GM19099 (cell line): ENCODE data around the gene NRP2.

Source experiments
- POLR2A ChIP-seq: IDR thresholded peaks from 3 replicates; pipeline ENCODE4 v1.6.1; 2011; ENCODE audit warnings: low read depth; ENCODE audit not compliant: insufficient read length; ENCODE audit errors: extremely low read depth

The NRP2 gene

GRCh38 chr2:205816268-205816667 is 134.0 kb downstream of the NRP2 start:
- no peak for TF ChIP-seq POLR2A

GRCh38 chr2:205822579-205822978 is 140.3 kb downstream of the NRP2 start:
- no peak for TF ChIP-seq POLR2A

- TF ChIP-seq POLR2A = no peak
These were observed 145.6 kb downstream of the NRP2 start for GRCh38 chr2:205827809-205828365.

- TF ChIP-seq POLR2A = no peak
These were observed 151.6 kb downstream of the NRP2 start for GRCh38 chr2:205833864-205834263.

GRCh38 chr2:205834796-205835195 is 152.5 kb downstream of the NRP2 start:
- no peak for TF ChIP-seq POLR2A

- TF ChIP-seq POLR2A = no peak
These were observed 153.0 kb downstream of the NRP2 start for GRCh38 chr2:205835251-205835791.

- no peak for TF ChIP-seq POLR2A
These were observed 153.6 kb downstream of the NRP2 start for GRCh38 chr2:205835923-205836322.

- no peak for TF ChIP-seq POLR2A
These were observed 154.3 kb downstream of the NRP2 start for GRCh38 chr2:205836477-205837221.

GRCh38 chr2:205837663-205838062 is 155.4 kb downstream of the NRP2 start:
- TF ChIP-seq POLR2A = no peak

- TF ChIP-seq POLR2A = no peak
These were observed 163.1 kb downstream of the NRP2 start for GRCh38 chr2:205845446-205845845.
